ENCODE results near the gene POU5F2.

Gene POU5F2

DNA sequence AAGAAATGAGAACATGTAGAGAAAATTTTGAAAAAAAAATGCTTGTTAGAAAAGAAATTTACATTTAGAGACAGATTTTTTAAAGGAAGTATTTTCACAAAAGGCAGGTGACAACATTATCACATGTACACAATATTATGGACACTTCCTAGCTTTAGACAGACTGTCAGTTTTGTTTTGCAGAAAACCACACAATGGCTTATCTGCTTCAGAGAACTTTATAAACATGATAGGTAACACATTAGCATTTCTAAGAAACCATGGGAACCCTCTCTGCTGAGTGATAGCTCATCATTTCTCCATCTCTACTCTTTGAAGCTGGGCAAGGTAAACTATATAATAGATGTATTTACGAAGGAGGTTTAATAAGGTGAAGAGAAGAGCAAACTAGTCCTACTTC, 25.6 kb downstream of the POU5F2 start:
- DNase-seq: no peak

DNA sequence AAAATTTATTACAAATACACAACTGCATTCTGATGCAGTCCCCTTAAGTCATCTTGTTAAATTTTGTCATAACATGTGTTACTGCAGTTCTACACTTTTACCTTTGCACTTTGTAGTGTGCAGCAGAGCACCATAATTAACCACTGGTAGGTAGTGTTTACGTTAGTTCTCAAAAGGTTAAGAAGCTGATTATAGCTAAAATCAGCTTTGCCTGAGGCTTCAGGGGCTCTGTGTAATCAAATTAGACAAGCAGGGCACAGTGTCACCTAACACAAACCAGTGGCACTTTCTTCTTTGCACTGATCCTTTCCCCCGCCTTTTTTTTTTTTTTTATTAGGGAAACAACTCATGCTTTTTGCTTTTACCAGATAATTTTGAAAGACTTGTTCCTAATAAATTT, 26.1 kb downstream of the POU5F2 start:
- DNase-seq: no peak

DNA sequence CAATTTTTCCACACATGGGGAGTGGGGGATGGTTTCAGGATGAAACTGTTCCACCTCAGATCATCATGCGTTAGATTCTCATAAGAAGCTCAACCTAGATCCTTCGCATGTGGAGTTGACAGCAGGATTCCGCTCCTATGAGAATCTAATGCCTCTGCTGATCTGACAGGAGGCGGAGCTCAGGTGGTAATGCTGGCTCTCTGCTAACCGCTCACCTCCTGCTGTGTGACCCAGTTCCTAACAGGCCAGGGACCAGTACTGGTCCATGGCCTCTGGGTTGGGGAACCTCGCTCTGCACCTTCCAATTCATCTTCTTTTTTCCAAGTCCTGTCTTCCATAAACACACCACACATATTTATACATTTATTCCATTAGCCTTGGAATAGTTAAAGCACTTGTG, 33.0 kb downstream of the POU5F2 start:
- no peak for DNase-seq

DNA sequence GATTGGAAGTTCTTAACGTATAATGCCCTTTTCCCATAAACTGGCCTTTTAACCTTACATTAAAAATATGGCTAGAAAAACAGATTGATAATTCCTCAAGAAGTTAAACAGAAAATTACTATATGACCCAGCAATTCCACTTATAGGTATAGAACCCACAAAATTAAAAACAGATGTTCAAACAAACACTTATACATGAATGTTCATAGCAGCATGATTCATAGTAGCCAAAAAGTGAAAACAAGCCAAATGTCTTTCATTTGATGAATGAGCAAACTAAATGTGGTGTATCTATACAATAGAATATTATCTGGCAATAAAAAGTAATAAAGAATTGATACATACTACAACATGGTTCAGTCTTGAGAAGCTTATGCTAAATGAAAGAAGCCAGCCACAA, 35.5 kb downstream of the POU5F2 start:
- no peak for DNase-seq

DNA sequence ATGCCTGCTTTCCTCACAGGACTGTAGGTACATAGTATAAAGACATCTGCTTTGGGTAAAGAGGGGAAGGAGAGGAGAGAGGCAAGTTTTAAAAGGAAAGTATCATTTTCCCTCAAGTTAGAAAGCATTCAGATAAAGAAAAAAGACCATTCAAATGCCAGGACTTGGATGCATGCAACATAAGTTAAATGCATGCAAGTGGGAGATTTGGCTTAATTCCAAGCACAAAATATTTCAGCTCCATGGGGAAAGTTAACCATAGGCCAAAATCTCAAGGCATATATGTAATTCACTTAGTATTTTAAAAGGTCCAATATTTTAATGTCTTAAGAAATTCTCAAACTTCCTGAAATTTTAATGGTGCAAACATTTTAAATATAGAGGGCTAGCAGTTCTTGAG, 36.4 kb downstream of the POU5F2 start:
- DNase-seq: no peak

DNA sequence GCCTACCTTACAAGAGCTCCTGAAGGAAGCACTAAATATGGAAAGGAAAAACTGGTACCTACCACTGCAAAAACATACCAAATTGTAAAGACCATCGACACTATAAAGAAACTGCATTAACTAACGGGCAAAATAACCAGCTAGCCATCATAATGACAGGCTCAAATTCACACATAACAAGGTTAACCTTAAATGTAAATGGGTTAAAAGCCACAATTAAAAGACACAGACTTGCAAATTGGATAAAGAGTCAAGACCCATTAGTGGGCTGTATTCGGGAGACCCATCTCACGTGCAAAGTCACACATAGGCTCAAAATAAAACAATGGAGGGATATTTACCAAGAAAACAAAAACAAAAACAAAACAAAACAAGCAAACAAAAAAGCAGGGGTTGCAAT, 49.4 kb downstream of the POU5F2 start:
- DNase-seq: no peak

Data from activated gamma-delta T cell (primary cell).